ENCODE results near the gene ATAD2B. TPM values are rescaled to one million over a fixed set of nuclear protein-coding genes. Genes with fewer than 3 reads are reported as not detected.

Gene ATAD2B
- total and polyA plus RNA-seq, 4 donors = 2.3 to 16.2 (median 11.5) TPM

DNA sequence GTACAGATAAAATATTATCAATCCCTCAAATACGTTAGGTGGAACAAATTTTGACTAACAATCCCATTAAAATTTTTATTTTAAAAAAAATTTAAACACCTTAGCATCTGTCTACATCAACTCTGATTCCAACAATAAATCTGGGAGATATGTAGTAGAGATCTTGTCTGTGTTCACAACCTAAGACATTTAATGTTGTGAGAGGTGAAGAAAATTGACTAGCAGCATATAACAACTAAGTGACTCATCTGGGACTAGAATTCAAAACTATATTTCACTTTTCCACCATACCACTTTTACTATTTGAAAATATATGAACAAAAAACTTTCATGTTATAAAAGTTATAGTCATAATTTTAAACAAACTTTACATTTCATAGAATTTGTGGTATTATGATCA is 97.9 kb downstream of the ATAD2B start:
- TF ChIP-seq FOXA2 (IDR thresholded peaks at IDR 0.05) = no peak
- no peak for TF ChIP-seq TAF1 (conservative IDR thresholded peaks at IDR 0.05)
- no peak for TF ChIP-seq CTCF (IDR thresholded peaks at IDR 0.05; ENCODE audit: low read depth, low read length, missing input control)
- TF ChIP-seq NR2F2 (IDR thresholded peaks at IDR 0.05) = no peak
- TF ChIP-seq GABPA (IDR thresholded peaks at IDR 0.05 in 1 of 2, conservative IDR thresholded peaks at IDR 0.05 in 1 of 2) = no peak
- TF ChIP-seq MAX (IDR thresholded peaks at IDR 0.05) = no peak
- no peak for TF ChIP-seq HNF4A (conservative IDR thresholded peaks at IDR 0.05)
- TF ChIP-seq, protein P1, sequence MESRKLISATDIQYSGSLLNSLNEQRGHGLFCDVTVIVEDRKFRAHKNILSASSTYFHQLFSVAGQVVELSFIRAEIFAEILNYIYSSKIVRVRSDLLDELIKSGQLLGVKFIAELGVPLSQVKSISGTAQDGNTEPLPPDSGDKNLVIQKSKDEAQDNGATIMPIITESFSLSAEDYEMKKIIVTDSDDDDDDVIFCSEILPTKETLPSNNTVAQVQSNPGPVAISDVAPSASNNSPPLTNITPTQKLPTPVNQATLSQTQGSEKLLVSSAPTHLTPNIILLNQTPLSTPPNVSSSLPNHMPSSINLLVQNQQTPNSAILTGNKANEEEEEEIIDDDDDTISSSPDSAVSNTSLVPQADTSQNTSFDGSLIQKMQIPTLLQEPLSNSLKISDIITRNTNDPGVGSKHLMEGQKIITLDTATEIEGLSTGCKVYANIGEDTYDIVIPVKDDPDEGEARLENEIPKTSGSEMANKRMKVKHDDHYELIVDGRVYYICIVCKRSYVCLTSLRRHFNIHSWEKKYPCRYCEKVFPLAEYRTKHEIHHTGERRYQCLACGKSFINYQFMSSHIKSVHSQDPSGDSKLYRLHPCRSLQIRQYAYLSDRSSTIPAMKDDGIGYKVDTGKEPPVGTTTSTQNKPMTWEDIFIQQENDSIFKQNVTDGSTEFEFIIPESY (IDR thresholded peaks at IDR 0.05) = no peak
- TF ChIP-seq, protein P2, sequence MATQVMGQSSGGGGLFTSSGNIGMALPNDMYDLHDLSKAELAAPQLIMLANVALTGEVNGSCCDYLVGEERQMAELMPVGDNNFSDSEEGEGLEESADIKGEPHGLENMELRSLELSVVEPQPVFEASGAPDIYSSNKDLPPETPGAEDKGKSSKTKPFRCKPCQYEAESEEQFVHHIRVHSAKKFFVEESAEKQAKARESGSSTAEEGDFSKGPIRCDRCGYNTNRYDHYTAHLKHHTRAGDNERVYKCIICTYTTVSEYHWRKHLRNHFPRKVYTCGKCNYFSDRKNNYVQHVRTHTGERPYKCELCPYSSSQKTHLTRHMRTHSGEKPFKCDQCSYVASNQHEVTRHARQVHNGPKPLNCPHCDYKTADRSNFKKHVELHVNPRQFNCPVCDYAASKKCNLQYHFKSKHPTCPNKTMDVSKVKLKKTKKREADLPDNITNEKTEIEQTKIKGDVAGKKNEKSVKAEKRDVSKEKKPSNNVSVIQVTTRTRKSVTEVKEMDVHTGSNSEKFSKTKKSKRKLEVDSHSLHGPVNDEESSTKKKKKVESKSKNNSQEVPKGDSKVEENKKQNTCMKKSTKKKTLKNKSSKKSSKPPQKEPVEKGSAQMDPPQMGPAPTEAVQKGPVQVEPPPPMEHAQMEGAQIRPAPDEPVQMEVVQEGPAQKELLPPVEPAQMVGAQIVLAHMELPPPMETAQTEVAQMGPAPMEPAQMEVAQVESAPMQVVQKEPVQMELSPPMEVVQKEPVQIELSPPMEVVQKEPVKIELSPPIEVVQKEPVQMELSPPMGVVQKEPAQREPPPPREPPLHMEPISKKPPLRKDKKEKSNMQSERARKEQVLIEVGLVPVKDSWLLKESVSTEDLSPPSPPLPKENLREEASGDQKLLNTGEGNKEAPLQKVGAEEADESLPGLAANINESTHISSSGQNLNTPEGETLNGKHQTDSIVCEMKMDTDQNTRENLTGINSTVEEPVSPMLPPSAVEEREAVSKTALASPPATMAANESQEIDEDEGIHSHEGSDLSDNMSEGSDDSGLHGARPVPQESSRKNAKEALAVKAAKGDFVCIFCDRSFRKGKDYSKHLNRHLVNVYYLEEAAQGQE (IDR thresholded peaks at IDR 0.05) = no peak
- Histone ChIP-seq H3K9me3 (ENCODE audit: control insufficient read depth in 4 of 4, low read length in 3 of 4) (no peaks in the 10 kb centered on the region), H3K27me3 (ENCODE audit: control insufficient read depth in 4 of 4, insufficient read depth in 4 of 4, low read length in 3 of 4) (no peaks in the 10 kb centered on the region), H3K36me3 (ENCODE audit: control insufficient read depth in 4 of 4, insufficient read depth in 3 of 4, low read depth in 1 of 4, low read length in 3 of 4) (peaks cover 0 to 2% (median under 1%) of the 10 kb centered on the region in 4 donors), H3K4me3 (ENCODE audit: low read depth in 1 of 3, low read length in 3 of 3) (no peak overlapping the region), H3K4me1 (ENCODE audit: control insufficient read depth in 4 of 4, insufficient read depth in 4 of 4, low read length in 3 of 4) (peaks cover 0 to 2% (median 0%) of the 10 kb centered on the region in 4 donors), H3K9ac (ENCODE audit: low read depth in 1 of 2, low read length in 2 of 2) (no peak overlapping the region), H3K27ac (ENCODE audit: low read depth in 1 of 2, low read length in 2 of 2) (no peak overlapping the region)
- no peak for DNase-seq (ENCODE audit: low spot score)
- WGBS = 96% methylated on average over 1 of the region's 1 CpG

- no peaks in the 10 kb centered on the region for H3K27me3 ChIP-seq (ENCODE audit: control insufficient read depth in 4 of 4, insufficient read depth in 4 of 4, low read length in 3 of 4)
- no peak overlapping the region for H3K4me3 ChIP-seq (ENCODE audit: low read depth in 1 of 3, low read length in 3 of 3)
- H3K27ac ChIP-seq (ENCODE audit: low read depth in 1 of 2, low read length in 2 of 2) = no peak overlapping the region
- peaks cover 0 to 2% (median under 1%) of the 10 kb centered on the region in 4 donors for H3K36me3 ChIP-seq (ENCODE audit: control insufficient read depth in 4 of 4, insufficient read depth in 3 of 4, low read depth in 1 of 4, low read length in 3 of 4)
- H3K9ac ChIP-seq (ENCODE audit: low read depth in 1 of 2, low read length in 2 of 2) = no peak overlapping the region
- no peak for TF ChIP-seq HNF4A (conservative IDR thresholded peaks at IDR 0.05)
- TF ChIP-seq MAX (IDR thresholded peaks at IDR 0.05) = no peak
- H3K4me1 ChIP-seq (ENCODE audit: control insufficient read depth in 4 of 4, insufficient read depth in 4 of 4, low read length in 3 of 4) = peaks cover 0 to 2% (median 0%) of the 10 kb centered on the region in 4 donors
- WGBS = 88% methylated on average over 1 of the region's 1 CpG
- DNase-seq (ENCODE audit: low spot score) = no peak
- no peaks in the 10 kb centered on the region for H3K9me3 ChIP-seq (ENCODE audit: control insufficient read depth in 4 of 4, low read length in 3 of 4)
Measured at GRCh38 chr2:23828256-23828980, 98.5 kb downstream of the ATAD2B start.
